ENCODE measurements around the gene EPHB1.

- TF ChIP-seq EP300 (conservative IDR thresholded peaks at IDR 0.05; ENCODE audit: poor library complexity, severe bottlenecking) (no peak), MXI1 (conservative IDR thresholded peaks at IDR 0.05; ENCODE audit: poor library complexity, severe bottlenecking) (no peak), CTCF (IDR thresholded peaks at IDR 0.05; ENCODE audit: poor library complexity, severe bottlenecking) (no peak), RAD21 (conservative IDR thresholded peaks at IDR 0.05) (no peak), REST (IDR thresholded peaks at IDR 0.05; ENCODE audit: borderline replicate concordance) (no peak)
Measured at GRCh38 chr3:135076341-135076740, 281.3 kb downstream of the EPHB1 start.
